GM18909 (cell line): ENCODE results near the gene C16orf95.

ENCODE experiments used
- ATAC-seq: cut with Tn5 transposase; IDR thresholded peaks from one replicate; pipeline ENCODE4 v1.9.1; 2021; ENCODE audit warnings: mild to moderate bottlenecking; ENCODE audit not compliant: unreplicated experiment, poor library complexity

The C16orf95 gene

GRCh38 chr16:87319997-87320491 is 2.9 kb upstream of the C16orf95 start:
- ATAC-seq, result no peak

DNA sequence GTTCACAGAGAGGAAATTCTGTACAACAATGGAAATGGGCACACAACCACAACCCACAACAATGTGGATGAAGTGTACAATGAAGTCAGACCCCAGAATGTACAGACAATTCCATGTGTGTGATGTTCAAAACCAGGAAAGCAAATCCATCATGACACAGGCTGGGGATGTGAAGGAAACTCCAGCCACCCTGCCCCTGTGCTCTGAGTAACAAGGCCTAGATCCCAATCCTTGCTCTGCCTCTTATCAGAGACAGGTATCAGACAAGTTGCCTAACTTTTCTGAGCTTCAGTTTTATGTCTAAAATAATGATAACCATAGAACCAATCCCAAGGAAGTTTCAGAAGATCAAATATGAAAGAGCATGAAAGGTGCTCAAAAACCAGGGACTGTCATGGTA is 1.8 kb upstream of the C16orf95 start:
- no peak for ATAC-seq

DNA sequence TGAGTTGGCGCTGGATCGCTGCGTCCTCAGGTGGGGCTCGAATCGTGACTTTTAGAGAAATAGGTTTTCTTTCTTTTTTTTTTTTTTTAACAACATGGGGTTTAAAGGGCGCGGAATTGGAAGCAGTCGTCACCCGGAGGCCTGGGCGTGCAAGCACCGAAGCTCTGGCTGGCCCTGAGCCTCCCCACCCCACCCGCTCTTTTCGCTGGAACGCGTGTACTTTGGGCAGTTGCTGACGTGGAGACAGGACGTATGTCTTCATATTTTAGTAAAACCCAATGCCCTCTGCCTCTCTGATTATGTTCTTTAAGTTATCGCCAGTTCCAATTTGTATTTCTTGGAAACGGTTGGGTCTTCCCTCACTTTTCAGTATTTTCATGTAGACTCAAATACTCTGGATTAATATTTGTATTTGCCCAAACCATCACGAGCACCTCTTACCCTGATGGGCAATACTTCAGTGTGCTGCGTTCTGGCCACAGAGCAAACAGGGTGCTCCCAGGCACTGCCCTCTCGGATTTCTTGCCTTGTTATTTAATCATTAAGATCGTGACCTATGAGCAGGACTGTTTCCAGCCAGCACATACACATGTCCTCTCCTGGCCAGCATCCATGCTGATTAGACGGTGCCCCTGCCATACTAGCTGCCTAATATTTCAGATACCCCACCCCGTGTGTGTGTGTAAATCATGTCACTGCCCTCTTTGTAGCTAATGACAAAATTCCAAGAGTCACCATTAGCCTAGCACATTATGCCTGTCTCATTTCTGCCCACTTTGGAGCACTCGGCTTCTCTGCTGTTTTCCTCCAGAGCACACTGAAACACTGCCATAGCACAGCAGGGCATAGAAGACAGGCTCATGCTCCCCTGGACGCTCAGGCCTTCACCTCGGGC is 805 bp upstream of the C16orf95 start:
- peak; percentile 27 for ATAC-seq

GRCh38 chr16:87316450-87316922 is 706 bp downstream of the C16orf95 start:
- ATAC-seq, result no peak

- no peak for ATAC-seq
These were observed 2.2 kb downstream of the C16orf95 start for GRCh38 chr16:87314990-87315420.

GRCh38 chr16:87312008-87312407 is 5.2 kb downstream of the C16orf95 start:
- ATAC-seq, result no peak

DNA sequence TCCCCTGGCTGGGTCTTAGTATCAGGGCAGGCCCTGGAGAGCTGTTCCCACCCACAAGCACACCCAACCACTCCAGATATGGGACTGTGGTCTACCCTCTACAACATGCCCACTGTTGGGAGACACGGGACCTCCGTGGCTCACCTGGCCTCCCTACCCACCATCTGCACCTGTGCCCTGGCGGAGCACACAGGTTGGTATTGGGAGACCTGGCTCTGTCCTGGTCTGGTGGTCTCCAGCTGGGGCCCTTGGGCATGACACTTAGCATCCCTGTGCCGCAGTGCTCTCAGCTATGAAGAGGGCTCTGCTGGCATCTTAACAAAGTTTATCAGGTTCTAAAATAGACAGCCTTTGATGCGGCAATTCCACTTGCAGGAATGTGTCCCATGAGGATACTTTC is 5.8 kb downstream of the C16orf95 start:
- no peak for ATAC-seq

DNA sequence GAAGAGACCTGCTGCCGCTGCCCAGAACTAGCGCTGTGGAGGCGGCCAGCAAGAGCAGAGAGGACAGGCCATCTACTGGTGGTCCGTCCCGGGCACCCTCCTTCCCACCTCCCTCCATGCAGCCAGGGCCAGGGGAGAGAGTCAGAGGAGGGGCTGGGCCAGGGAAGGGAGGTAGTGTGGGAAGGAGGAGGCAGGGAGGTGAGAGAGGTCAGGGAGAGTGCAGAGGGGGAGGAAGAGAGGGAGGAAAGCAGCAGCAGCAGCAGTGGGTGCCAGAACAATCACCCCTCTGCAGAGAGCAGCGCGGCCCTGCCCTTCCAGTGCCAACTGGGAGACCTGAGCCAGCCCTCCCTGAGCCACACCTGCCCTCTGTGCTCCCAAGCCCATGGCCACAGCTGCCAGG is 6.6 kb downstream of the C16orf95 start:
- no peak for ATAC-seq

GRCh38 chr16:87309620-87310525 is 7.3 kb downstream of the C16orf95 start:
- ATAC-seq, result no peak

DNA sequence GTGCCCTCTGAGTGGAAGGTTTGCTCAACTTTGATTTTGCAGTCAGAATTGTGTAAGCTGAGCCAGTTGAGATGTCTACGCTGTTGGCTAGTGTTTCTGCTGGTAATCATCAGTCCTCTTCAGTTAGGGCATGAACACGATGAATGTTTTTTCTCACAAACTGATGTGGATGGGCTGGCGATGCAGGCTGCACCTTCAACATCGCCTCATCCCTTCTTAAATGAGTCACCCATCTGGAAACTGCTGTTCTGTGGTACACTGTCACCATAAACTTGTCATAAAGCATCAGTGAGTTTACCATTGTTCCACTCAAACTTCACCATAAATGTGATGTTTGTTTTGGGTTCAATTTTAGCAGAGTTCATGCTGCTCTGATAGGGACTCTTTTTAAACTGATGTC is 8.4 kb downstream of the C16orf95 start:
- ATAC-seq, result no peak

DNA sequence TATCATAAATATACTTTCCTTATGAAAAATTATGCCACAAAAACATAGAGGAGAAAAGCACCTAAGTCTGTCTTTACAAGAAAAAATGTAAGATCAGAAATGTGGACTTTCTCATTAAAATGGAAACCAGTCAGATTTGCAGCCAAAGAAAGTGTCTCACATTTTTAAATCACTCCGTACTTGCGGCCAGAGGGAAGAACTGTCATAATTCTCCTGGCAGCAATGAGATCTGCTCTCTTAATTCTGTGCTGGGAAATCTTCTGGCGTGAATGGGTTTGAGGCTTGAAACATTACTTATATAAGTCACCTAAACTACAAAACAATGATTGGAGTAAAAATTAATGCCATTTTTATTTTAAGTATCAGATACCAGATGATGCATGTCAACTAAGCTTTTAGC is 10.7 kb downstream of the C16orf95 start:
- ATAC-seq, result no peak

- no peak for ATAC-seq
These were observed 11.4 kb downstream of the C16orf95 start for GRCh38 chr16:87305505-87306391.

GRCh38 chr16:87304951-87305350 is 12.2 kb downstream of the C16orf95 start:
- ATAC-seq, result no peak

DNA sequence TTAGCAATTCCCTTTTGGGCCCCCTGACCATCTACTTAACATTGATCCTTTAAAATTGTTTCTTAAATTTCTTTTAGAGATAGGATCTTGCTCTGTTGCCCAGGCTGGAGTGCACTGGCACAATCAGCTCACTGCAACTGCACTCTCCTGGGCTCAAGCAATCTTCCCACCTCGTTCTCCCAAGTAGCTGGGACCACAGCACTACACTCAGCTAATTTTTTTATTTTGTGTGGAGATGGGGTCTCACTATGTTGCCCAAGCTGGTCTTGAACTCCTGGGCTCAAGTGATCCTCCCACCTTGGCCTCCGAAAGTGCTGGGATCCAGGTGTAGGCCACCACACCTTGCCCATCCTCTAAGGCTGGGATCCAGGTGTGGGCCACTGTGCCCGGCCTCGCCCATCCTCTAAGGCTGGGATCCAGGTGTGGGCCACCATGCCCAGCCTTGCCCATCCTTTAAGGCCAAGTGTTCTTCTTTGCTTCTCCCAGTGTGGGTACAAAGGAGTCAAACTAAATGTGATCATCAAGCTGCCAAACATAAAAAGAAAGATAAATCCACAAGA is 13.2 kb downstream of the C16orf95 start:
- ATAC-seq, result no peak

- ATAC-seq, result no peak
These were observed 13.7 kb downstream of the C16orf95 start for GRCh38 chr16:87303431-87303930.

- ATAC-seq, result no peak
These were observed 18.2 kb downstream of the C16orf95 start for GRCh38 chr16:87298857-87299465.

DNA sequence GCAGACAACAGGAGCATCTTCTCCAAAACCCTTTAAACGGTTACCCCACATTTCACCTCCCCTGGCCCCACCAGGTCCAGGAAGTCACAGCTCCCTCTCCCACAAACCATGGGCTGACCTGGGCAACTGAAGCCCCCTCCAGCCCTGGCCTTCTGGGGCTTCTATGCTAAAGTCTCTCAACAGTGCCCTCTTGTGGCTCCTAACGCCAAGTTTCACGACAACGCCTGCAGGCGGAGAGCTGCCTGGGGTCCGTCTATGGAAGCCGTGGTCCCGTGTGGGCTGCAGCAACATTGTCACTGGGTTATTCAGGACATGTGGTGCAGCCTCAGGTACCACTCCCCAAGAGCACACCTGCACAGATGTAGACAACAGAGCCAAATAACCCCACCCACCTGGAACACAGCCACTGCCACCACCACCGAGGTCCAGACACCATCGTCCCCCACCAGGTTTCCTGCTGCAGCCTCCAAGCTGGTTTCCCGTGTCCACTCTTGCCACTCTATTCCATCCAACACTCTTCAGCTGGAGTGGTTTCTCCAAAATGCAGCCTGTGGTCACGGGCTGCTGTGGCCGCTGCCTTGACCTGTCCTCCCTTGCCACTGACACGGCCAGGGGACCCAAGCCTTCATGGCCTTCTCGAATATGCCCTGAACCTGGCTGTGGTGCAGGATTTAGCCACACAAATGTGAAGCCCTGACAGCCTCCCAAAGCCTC is 19.1 kb downstream of the C16orf95 start:
- no peak for ATAC-seq

- no peak for ATAC-seq
These were observed 19.8 kb downstream of the C16orf95 start for GRCh38 chr16:87297407-87297806.
